Astrocyte of the spinal cord (primary cell): ENCODE results near the gene TMEM236.

Experiments
- DNase-seq: peaks from one replicate; pipeline ENCODE4 v3.0.0; 2011; ENCODE audit warnings: low read depth, low spot score
- H3K4me3 ChIP-seq: 2 replicates; pipeline ENCODE4 v1.5.1; 2011; ENCODE audit warnings: low read depth, mild to moderate bottlenecking, low read length, moderate library complexity
- CTCF ChIP-seq: IDR thresholded peaks from 2 replicates; pipeline ENCODE4 v1.5.1; 2012; ENCODE audit warnings: low read depth, mild to moderate bottlenecking, low read length, inconsistent platforms
- in situ Hi-C: cut with HindIII; loops from 2 replicates; pipeline ENCODE4 v1.10.0; 2017; ENCODE audit warnings: low sequenced_read_pairs

Gene TMEM236

DNA sequence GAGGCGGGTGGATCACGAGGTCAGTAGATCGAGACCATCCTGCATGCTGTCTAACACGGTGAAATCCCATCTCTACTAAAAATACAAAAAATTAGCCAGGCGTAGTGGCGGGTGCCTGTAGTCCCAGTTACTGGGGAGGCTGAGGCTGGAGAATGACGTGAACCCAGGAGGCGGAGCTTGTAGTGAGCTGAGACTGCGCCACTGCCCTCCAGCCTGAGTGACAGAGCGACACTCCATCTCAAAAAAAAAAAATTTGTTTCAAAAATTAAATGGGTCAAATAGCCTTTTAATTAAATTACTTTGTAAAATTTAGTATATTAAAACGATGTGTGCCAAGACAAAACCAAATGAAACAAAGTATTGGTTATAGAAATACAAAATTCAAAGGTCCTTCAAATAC, 50.3 kb downstream of the TMEM236 start:
- no peak overlapping the region for H3K4me3 ChIP-seq
- in situ Hi-C loops = no loop called here
- no peak for TF ChIP-seq CTCF

GRCh38 chr10:17802976-17803375, 51.0 kb downstream of the TMEM236 start:
- in situ Hi-C loops = no loop called here
- TF ChIP-seq CTCF = no peak
- no peak overlapping the region for H3K4me3 ChIP-seq
- DNase-seq = peak; percentile 18

More for the DNA sequence above, 50.3 kb downstream of the TMEM236 start:
- no peak for DNase-seq

GRCh38 chr10:17805330-17805729, 53.3 kb downstream of the TMEM236 start:
- H3K4me3 ChIP-seq = no peak overlapping the region
- no peak for TF ChIP-seq CTCF
- no peak for DNase-seq
- in situ Hi-C loops = no loop called here

DNA sequence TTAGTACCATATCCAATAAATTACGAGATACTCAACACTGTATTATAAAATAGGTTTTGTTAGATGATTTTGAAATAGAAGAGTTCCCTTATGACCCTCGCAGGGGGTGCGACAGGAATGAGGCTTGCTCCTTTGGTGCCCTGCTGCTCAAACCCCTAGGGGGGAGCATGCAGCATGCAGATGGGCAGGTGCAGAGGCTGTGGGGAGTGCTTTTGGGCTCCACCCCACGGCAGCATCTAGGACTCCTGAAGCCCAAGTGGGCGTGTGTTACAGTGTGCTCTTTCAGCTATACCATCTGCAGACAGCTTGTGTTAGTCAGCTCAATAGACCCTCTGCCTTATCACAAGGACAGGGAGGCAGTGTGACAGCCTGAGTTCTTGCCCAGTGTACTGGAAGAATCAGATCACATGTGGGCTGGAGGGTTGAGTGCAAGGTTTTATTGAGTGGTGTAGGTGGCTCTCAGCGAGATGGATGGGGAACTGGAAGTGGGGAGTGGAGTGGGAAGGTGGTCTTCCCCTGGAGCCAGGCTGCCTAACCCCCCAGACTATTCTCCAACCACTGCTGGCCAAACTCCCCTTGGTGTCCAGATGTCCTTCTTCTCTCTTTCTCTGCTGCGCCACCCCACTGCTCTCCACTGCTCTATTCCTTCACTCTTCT, 54.0 kb downstream of the TMEM236 start:
- no peak for TF ChIP-seq CTCF
- DNase-seq = no peak
- in situ Hi-C loops = no loop called here
- H3K4me3 ChIP-seq = no peak overlapping the region

DNA sequence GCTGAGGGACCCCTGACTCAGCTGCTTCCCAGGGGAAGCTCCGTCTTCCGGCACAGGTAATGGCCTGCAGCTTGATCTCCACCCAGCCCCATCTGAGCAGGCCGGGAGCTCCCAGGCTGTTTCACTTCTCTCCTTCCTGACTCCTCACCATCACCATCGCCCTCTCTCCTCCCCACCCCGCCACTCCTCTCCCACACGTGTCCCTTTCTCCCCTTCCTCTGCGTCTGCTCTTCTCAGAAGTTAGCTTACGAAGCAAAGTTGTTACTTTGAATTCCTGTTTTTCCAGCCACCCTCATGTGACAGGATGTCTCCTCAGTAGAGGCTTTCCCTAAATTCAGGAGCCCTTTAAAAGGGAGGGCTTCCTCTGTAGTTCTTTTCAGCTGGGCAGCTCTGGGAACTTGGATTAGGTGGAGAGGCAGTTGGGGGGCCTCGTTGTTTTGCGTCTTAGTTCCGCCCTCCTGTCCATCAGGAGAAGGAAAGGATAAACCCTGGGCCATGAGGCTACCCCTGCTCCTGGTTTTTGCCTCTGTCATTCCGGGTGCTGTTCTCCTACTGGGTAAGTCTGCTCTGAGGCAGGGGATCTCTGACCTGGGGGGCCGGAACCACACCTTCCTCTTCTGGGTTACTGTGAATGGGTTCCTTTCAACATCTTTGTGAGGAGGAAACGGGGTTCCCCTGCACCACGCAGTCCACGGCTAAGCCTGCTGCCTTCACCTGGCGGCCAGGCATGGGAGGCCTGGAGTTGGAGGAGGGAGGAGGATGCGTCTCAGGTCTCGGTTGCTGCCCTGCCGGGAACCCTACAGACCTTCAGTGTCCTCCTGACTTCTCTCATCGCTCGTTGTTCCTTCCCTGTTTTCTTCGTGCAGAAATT, 57.2 kb downstream of the TMEM236 start, which contains the start of gene MRC1:
Gene MRC1 (plus strand): TSS at position 378 of the 871 bp plus-strand sequence. CDS start 118 bp downstream, at position 496.
- in situ Hi-C loops = no loop called here
- TF ChIP-seq CTCF = no peak
- H3K4me3 ChIP-seq = no peak within 1 kb of the TSS
- no peak for DNase-seq

DNA sequence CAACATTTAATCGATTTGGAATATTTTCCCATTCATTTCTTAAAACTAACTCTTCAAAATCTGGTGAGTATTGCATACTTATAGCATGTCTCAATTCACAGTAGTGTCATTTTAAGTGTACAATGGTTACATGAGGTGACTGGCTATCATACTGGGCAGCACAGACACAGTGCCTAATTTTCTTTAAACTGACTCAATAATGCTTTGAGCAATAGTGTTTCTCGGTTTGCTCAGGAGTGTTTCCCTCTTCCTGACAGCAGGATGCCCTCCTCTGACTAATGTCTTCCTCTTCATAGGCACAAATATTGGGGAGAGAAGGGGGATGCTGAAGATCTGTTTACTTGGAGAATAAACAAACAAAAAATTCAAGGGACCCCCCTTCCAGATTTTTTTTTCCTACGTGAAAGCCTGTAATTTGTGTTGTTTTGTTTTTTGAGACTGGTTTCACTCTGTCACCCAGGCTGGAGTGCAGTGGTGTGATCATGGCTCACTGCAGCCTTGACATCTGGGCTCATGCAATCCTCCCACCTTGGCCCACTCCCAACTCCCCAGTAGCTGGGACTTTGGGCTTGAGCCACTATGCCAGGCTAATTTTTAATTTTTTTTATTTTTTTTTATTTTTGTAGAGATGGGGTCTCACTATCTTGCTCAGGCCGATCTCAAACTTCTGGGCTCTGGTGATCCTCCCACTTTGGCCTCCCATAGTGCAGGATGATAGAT, 59.3 kb downstream of the TMEM236 start:
- no peak overlapping the region for H3K4me3 ChIP-seq
- DNase-seq = no peak
- TF ChIP-seq CTCF = no peak
- in situ Hi-C loops = no loop called here
